Testis (tissue), 3 donors: Measurements from ENCODE around the gene ARHGAP19. TPM values are rescaled to one million over a fixed set of nuclear protein-coding genes. Genes with fewer than 3 reads are reported as not detected.

Source experiments
- DNase-seq: peaks from one replicate; pipeline ENCODE4 v3.0.0-alpha.2; 2019
- H3K27ac ChIP-seq, 2 donors: fragments of 200-600 bp; sonication (generic); one replicate each; pipeline ENCODE4 v1.5.1; 2019
- H3K27me3 ChIP-seq: fragments of 200-600 bp; sonication (generic); one replicate; pipeline ENCODE4 v1.5.1; 2019
- H3K36me3 ChIP-seq: fragments of 200-600 bp; sonication (generic); one replicate; pipeline ENCODE4 v1.5.1; 2017; ENCODE audit warnings: low read depth; ENCODE audit errors: missing control alignments
- H3K4me1 ChIP-seq: fragments of 200-600 bp; sonication (generic); one replicate; pipeline ENCODE4 v1.5.1; 2019
- H3K4me3 ChIP-seq, 2 donors: fragments of 200-600 bp; sonication (generic); one replicate each; pipeline ENCODE4 v1.5.1; 2017 to 2019
- H3K9me3 ChIP-seq: fragments of 200-600 bp; sonication (generic); one replicate; pipeline ENCODE4 v1.5.1; 2017
- POLR2A ChIP-seq: fragments of 450-650 bp; IDR thresholded peaks from one replicate; pipeline ENCODE4 v1.6.1; 2017; ENCODE audit warnings: antibody characterized with exemption, mild to moderate bottlenecking, moderate library complexity
- WGBS, 2 donors: methylation state at CpG; one replicate each; pipeline ENCODE4 v1.1.5; 2018; 5-methylcytosine and 5-hydroxymethylcytosine counted together
- intact Hi-C: fragments of 100-400 bp; cut with DNase I; formaldehyde crosslinking; loops from one replicate; pipeline ENCODE4 v1.15.1; 2023; ENCODE audit warnings: low total_unique reads
- polyA plus RNA-seq: library from polyadenylated mRNA; stranded (reverse); fragments of 350-450 nt; fragmentation: Illumina TruSeq; extraction: RNeasy Lipid Tissue Mini Kit (QIAGEN cat#74804); gene quantifications from one replicate; pipeline ENCODE4 v1.2.3, GENCODE V29; 2014; ENCODE audit warnings: low read depth, low replicate concordance; ENCODE audit not compliant: insufficient read depth
- total RNA-seq, 2 donors: library from RNA; depleted of rRNA; stranded (reverse); fragments of >200 nt; gene quantifications; one replicate each; pipeline ENCODE4 v1.2.3, GENCODE V29; 2016
- TF ChIP-seq, protein P1 (sequence below), 3 experiments: fragments of 450-650 bp in 2 of 3; fragments of 200-600 bp in 1 of 3; sonication (generic) in 1 of 3; IDR thresholded peaks; one replicate each; pipeline ENCODE4 v1.5.1; 2016 to 2019; ENCODE audit warnings: antibody characterized with exemption in 3 of 3, mild to moderate bottlenecking in 2 of 3, moderate library complexity in 1 of 3

ARHGAP19 gene
- total and polyA plus RNA-seq, 3 donors from 2014 or later = 40.5 to 54.6 (median 50.0) TPM

DNA sequence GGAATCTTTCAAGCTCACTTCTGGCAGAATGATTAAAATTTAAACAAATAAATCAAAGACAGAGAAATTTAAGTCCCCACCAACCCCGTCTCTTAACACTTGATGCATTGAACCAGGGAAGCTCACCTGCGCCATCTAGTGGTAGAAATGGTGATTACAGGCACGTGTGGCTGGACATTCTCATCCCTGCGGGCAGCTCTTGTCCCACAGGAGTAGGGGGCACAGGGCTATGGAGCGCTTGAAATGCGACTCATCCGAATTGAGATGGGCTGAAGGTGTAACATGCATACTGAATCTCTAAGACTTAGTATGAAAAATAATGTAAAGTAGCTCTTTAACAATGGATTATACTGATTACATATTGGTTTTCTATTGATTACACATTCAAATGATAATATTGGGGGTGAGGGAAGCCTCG lies 81.9 kb downstream of the ARHGAP19 start:
- H3K4me1 ChIP-seq = no peaks in the 10 kb centered on the region
- no peaks in the 10 kb centered on the region for H3K9me3 ChIP-seq
- 11 to 15% methylated on average over 8 of the region's 8 CpGs for WGBS, 2 donors
- peak; percentile 87 for DNase-seq
- no peaks in the 10 kb centered on the region for H3K27me3 ChIP-seq
- H3K27ac ChIP-seq = no peak overlapping the region
- TF ChIP-seq, protein P1, sequence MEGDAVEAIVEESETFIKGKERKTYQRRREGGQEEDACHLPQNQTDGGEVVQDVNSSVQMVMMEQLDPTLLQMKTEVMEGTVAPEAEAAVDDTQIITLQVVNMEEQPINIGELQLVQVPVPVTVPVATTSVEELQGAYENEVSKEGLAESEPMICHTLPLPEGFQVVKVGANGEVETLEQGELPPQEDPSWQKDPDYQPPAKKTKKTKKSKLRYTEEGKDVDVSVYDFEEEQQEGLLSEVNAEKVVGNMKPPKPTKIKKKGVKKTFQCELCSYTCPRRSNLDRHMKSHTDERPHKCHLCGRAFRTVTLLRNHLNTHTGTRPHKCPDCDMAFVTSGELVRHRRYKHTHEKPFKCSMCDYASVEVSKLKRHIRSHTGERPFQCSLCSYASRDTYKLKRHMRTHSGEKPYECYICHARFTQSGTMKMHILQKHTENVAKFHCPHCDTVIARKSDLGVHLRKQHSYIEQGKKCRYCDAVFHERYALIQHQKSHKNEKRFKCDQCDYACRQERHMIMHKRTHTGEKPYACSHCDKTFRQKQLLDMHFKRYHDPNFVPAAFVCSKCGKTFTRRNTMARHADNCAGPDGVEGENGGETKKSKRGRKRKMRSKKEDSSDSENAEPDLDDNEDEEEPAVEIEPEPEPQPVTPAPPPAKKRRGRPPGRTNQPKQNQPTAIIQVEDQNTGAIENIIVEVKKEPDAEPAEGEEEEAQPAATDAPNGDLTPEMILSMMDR (IDR thresholded peaks at IDR 0.05) = peak; percentile 88 to 99 (median 94)
- no peak for TF ChIP-seq POLR2A
- intact Hi-C loops = no loop called here
- H3K36me3 ChIP-seq = no peaks in the 10 kb centered on the region
- H3K4me3 ChIP-seq = no peak overlapping the region

DNA sequence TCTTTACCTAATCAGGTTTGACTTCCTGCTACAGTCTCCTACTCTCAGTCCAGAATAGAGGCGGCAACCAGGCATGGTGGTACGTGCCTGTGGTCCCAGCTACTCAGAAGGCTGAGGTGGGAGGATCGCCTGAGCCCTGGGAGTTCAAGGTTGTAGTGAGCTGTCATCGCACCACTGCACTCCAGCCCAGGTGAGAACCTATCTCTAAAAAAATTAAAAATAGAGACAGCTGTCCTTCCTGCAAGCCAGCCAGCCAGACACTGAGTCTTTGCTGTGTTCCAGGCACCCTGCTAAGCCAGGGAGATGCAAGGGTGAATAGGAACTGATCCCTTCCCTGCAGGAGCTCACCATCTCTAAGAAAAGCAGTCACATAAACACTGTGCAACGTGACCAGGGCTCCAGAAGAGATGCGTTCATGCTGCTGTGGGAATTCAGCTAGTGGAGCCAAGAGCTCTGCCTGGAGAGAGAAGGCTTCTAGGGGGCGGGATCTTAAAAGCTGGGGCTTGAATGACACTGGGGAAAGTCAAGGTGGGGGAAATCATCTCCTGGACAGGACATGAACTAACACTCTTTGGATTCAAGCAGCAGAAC lies 84.6 kb downstream of the ARHGAP19 start:
- Histone ChIP-seq H3K36me3 (no peaks in the 10 kb centered on the region), H3K4me1 (no peaks in the 10 kb centered on the region), H3K9me3 (no peaks in the 10 kb centered on the region), H3K4me3 (no peak overlapping the region), H3K27me3 (no peaks in the 10 kb centered on the region), H3K27ac (no peak overlapping the region)
- no peak for TF ChIP-seq POLR2A
- TF ChIP-seq, protein P1 (IDR thresholded peaks at IDR 0.05) = no peak
- no peak for DNase-seq
- WGBS, 2 donors = 60 to 77% methylated on average over 3 to 7 of the region's 7 CpGs
- intact Hi-C loops = loop anchor here (5.0 kb wide), 1 partner anchor 131 kb away; no protein-coding TSS in a partner anchor

DNA sequence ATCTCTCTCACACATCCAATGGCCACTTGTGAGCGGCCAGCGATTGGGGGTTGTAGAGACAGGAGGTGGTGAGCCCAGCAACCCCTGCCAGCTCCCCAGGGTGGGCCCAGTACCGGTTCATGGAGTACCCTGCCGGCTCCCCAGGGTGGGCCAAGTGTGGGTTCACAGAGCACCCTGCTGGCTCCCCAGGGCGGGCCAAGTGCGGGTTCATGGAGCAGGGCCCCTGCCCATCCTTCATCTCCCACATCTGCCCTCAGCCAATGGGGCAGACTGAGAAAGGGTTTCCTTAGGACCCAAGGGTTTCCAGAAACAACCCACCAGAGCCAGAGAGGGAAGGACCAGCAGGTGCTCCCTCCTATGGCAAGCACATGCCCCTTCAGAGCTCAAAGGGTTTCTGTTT lies 85.3 kb downstream of the ARHGAP19 start:
- TF ChIP-seq, protein P1 (IDR thresholded peaks at IDR 0.05) = no peak
- TF ChIP-seq POLR2A = no peak
- Histone ChIP-seq H3K27ac (no peak overlapping the region), H3K4me1 (no peaks in the 10 kb centered on the region), H3K27me3 (no peaks in the 10 kb centered on the region), H3K9me3 (no peaks in the 10 kb centered on the region), H3K36me3 (no peaks in the 10 kb centered on the region), H3K4me3 (no peak overlapping the region)
- DNase-seq = no peak
- WGBS, 2 donors = 94 to 96% methylated on average over 2 to 4 of the region's 6 CpGs
- intact Hi-C loops = loop anchor here (5.0 kb wide), 1 partner anchor 130 kb away; no protein-coding TSS in a partner anchor

DNA sequence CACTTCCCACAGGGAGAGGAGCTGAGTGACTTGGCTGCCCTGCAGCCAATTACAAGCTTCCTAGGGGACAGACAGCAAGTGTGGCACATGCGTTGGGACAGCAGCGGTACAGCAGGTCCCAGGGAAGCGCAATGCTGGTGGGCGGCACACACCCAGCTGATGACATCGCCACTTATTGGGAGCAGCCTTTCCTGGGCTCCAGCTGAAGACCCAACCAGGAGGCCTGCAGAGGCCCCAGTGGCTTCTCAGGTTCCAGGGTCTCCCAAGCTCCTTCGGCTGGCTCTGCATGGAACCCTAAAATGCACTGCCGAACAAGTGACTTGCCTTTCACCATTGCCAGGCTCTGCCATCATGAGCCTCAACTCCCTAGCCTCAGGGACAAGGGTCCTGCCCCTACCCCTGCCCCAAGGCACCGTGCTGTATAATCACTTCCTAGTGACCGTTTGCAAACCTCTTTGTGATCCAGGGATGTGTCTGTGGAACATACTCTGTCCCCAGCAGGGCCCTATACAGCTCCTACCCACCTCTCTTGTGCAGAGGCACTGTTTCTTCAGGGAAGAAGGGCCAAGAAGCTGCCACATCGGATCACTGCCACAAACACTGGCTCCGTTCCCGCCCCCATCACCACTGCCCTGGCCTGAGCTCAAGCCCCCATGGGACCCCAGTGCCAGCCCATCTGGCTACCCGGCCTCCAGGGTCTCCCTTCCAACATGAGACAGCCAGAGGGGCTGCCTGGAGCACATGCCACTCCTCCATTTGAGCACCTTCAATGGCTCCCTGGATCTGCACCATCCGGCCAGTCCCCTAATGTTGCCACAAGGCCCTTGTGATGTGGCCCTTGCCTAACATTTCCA lies 87.4 kb downstream of the ARHGAP19 start:
- TF ChIP-seq POLR2A = no peak
- TF ChIP-seq, protein P1 (IDR thresholded peaks at IDR 0.05) = no peak
- WGBS, 2 donors = 88 to 96% methylated on average over 10 to 14 of the region's 14 CpGs
- intact Hi-C loops = loop anchor here (5.0 kb wide), 1 partner anchor 128 kb away; no protein-coding TSS in a partner anchor
- H3K4me3 ChIP-seq = no peak overlapping the region
- no peaks in the 10 kb centered on the region for H3K27me3 ChIP-seq
- H3K4me1 ChIP-seq = no peaks in the 10 kb centered on the region
- no peaks in the 10 kb centered on the region for H3K9me3 ChIP-seq
- DNase-seq = no peak
- H3K27ac ChIP-seq = no peak overlapping the region
- H3K36me3 ChIP-seq = no peaks in the 10 kb centered on the region
